ENCODE results near the gene CROCC2.

CROCC2 gene

DNA sequence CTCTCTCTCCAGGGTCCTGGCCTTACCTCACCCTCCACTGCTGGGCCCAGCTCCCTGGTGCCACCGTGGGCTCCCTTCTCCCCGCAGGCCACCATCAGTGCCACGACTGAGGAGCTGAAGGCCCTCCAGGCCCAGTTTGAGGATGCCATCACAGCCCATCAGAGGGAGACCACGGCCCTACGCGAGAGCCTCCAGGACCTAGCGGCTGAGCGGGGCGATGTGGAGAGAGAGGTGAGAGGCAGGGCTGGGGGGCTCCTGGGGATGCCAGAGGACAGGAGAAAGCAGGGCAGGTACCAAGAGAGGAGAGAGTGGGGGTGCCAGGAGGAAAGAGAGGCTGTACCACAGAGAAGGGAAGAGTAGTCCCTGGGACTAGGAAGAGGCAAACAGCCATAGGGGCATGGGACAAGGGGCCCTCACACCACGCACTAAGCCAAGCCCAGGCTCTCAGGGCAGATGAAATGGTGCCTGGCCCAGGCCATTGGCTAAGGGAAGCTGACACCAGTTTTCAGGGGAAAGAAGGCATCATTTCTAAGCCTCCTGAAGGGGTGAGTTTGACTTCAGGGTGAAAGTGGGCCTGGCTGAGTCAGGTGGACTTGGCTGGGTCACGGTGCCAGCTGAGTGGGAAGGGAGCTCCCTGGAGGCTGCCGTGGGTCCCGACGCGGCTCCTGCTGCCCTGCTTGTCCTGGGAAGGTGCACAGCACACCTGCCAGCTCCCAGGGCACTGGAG is 53.2 kb downstream of the CROCC2 start:
- no peak for DNase-seq

- no peak for DNase-seq
These were observed 53.8 kb downstream of the CROCC2 start for GRCh38 chr2:240959941-240960308.

GRCh38 chr2:240960309-240960970 is 54.3 kb downstream of the CROCC2 start:
- DNase-seq: peak; percentile 67

GRCh38 chr2:240960971-240961876 is 55.1 kb downstream of the CROCC2 start:
- peak; percentile 33 for DNase-seq

- no peak for DNase-seq
These were observed 55.8 kb downstream of the CROCC2 start for GRCh38 chr2:240961910-240962299.

DNA sequence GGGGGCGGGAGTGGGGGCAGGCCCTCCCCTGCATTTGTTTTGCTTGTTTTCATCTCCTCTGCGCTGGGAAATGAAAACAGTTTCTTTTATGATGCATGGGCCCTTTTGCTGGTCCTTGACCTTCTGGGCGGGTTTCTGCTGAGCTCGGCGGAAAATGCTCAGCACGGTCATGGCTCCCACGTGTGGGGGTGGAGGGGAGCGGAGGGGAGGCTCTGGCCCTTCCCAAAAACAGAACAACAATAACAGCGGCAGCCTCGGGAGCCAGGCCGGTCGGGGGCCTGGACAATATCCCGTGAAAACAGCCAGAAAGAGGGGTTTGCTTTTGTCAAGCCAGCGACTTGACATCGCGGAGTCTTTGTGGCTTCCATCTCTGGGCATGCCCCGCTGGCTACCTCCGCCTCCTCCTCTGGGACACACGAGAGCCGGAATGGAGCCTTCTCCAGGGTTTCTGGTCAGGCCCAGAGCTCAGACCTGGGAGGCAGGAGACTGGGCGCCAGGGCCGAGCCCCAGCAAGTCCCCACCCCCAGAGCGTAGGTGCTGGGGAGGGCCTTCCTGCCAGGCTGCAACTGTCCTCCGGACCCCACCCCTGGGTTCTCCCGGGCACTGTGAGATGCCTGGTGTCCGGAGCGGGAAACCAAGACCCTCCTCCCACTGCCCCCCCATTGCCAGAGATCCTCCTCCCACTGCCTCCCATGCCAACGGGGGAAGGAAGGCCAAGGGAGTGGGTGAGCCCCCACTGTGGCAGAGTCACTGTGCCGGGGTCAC is 56.3 kb downstream of the CROCC2 start:
- DNase-seq: peak; percentile 64

DNA sequence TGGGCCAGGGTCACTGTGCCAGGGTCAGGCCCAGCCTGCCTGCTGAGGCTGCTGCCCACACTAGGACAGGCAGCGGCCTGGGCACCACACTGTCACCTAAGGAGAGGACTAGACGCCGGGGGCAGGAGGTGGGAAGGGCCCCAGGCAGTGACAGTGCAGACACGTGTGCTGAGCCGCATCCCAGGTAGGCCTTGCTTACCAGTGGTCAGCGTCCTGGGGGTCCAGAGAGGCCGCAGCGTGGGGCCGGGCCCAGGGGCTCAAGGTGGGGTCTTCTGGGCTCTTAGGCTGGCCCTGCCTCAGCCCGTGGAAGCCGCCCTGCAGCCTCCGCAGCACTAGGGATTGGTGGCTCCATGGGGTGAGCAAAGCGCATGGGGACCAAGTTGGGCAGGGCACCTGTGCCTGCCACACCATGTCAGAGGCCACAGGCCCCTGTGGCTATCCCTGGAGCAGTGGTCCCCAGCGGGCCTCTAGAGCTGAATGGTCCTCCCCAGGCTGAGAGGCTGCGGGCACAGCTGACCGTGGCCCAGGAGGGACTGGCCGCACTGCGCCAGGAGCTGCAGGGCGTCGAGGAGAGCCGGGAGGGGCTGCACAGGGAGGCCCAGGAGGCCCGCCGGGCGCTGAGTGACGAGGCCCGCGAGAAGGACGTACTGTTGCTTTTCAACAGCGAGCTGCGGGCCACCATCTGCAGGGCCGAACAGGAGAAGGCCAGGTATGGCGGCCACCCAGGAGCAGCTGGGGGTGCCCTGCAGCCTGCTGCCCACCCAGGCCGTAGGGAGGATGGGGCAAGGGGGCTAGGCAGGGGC is 57.1 kb downstream of the CROCC2 start:
- DNase-seq: no peak

- DNase-seq: no peak
These were observed 58.0 kb downstream of the CROCC2 start for GRCh38 chr2:240963868-240964703.

DNA sequence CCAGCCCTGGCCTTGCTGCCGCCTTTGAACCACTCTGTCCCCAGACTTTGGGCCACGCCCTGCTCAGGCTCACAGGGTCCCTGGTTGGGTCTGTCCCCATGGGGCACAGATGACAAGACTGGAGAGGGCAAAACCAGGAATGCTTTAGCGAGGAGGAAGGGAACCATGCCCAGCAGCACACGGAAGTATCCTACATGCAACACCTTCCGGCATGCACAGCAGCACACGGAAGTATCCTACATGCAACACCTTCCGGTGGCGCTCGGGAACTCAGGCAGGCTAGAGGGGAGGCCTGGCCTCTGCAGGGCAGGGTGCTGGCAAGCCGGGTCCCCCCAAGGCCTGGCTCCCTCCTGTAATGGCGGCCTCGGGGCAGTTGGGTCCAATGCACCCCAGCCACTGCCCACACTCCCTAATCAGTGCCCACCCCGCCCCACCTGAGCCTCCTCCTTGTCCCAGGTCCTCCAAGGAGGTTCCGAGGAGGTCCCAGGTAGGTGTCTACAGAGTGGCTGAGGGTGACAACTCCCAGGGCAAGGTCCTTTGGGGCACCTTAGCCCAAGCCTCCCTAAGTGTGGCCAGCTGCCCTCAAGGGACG is 58.7 kb downstream of the CROCC2 start:
- peak; percentile 42 for DNase-seq

DNA sequence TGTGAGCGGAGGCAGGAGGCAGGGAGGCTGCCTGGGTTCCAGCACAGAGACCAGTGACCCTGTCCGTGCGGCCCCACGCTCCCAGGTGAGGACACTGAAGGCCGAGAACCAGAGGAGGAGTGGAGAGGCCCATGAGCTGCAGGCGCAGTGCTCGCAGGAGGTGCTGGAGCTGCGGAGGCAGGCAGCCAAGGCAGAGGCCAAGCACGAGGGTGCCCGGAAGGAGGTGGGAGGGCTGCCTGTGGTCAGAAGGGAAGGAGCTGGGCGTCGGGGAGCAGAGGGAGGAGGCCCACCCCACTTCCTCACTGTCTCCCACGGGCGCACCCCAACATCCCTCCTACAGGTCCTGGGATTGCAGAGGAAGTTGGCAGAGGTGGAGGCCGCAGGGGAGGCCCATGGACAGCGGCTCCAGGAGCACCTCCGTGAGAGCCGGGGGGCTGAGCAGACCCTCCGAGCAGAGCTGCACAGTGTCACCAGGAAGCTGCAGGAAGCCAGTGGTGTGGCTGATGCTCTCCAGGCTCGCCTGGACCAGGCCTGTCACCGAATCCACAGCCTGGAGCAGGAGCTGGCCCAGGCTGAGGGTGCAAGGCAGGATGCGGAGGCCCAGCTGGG is 59.3 kb downstream of the CROCC2 start:
- DNase-seq: no peak

GRCh38 chr2:240965905-240966456 is 59.8 kb downstream of the CROCC2 start:
- no peak for DNase-seq

- DNase-seq: no peak
These were observed 60.3 kb downstream of the CROCC2 start for GRCh38 chr2:240966457-240966905.

DNA sequence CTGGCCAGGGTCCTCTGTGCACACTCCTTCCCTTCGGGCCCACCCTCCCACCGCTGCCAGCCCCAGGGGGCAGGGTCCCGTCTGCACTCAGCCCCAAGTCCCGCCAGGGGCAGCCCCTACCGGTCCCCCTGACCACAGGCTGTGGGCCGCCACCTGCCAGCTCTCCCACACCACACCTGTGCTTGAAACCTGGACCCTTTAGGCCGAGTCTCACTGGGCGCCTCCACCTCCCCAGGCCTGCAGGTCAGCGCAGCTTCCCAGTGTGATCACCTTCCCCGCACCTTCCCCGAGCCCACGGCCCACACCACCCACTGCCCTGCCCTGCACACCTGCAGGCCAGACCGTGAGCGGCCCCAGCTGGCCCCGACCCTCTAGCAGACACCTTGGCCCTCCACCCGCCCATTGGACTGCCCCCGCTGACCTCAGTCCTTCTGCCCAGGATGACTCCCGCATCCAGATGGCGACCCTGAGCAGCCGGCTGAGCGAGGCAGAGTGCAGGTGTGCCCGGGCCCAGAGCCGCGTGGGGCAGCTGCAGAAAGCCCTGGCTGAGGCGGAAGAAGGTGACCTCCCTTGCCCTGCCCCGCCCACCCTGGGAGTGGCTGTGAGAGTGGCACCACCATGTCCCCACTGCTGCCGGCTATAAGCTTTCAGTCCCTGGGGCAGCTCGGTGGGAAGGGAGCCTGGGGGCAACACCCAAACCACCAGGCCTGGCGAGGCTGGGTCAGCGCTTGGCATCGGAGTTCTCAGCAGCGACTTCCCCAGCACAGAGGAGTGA is 61.0 kb downstream of the CROCC2 start:
- peak; percentile 84 for DNase-seq

DNA sequence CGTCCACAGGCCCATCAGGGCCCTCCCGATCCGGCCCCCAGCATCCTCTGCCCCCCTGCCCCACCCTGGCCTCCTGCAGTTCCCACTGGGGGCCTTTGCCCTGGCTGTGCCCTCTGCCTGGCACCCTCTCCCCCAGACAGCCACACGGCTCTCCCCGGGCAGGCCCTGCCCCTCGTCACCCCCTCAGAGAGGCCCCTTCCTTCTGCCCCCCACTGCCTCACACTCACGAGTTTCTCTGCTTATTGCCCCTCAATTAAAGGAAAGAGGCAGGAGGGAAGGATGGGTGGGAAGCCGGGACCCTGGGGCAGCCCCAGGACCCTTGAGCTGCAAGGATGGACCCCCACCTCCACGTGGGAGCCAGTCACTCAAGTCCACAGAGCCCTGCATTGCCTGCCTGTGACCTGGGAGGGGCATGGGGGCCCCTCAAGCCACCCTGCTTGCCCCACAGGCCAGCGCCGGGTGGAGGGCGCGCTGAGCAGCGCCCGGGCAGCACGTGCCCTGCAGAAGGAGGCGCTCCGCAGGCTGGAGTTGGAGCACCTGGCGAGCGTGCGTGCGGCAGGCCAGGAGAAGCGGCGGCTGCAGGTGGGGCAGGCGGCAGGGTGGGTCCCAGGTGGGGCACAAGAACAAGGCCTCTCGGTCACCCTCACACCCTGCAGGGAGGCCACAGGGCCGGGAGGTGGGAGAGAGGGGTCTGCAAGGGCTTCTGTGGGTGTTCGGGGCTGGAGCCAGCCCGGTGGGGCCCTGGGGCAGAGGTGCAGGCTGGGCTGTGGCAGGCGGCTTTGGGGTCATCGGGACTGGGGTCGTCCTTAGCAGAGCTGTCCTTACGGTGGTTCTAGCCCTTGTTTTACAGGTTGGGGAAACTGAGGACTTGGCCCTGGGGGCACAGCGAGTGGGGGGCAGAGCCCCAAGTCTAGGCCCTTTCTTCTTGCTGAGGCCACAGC is 61.8 kb downstream of the CROCC2 start:
- DNase-seq: no peak

GRCh38 chr2:240968731-240969624 is 62.8 kb downstream of the CROCC2 start:
- no peak for DNase-seq

GRCh38 chr2:240970104-240970503 is 64.0 kb downstream of the CROCC2 start:
- no peak for DNase-seq

DNA sequence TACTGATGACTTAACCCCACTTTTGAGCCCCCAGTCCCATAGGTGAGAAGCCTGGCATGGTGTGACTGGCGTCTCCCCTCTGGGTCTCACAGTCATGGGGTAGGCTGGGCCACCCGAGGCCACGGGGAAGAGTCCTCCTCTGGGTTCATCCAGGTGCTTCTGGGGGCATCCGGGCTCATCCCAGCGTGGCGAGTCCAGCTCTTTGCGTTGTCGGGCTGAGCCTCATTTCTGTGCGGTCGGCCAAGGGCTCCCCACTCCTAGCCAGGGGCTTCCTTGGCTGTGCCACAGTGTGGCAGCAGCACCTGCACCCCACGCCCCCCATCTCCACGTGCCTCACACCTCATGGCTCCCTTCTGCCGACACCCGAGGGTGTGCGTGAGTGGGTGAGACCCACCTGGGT is 64.7 kb downstream of the CROCC2 start:
- DNase-seq: no peak
